Amniotic stem cell (primary cell): Measurements from ENCODE around the gene RPL10.
A peak's percentile ranks its signal among the peaks of the same experiment; 100 is the strongest.

Experiments
- DNase-seq: peaks from one replicate; lab custom pipeline; 2025; lab: John Stamatoyannopoulos, UW

The RPL10 gene

DNA sequence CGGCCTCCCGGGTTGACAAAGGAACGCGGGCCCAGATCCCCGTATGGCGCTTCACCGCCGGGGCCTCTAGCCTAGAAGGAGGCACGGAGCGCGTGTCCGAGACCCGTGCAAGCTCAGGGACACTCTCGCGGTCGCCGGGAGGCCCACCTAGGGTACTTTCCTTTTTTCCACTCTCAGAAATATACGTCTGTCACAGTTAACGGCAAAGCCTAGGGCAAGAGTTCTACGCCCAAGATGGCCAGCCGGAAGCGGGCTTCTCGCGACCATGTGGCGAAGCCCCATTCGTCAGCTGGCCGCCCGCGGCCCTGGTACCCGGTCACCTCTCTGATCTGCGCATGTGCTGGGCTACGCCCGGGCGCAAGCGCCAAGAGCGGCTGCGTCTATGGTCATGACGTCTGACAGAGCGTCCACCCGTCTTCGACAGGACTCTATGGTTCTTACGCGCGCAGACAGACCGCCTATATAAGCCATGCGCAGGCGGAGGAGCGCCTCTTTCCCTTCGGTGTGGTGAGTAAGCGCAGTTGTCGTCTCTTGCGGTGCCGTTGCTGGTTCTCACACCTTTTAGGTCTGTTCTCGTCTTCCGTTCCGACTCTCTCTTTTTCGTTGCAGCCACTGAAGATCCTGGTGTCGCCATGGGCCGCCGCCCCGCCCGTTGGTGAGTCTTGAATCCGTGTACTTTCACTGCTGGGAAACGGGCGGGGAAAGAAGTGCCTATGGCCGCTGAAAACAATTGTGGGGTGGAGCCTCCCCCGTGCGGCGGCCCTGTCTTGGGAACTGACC is at the start of gene RPL10:
Gene RPL10 (plus strand): TSS at position 490 of the 780 bp plus-strand sequence. CDS start 143 bp downstream, at position 633.
- peak; percentile 84 for DNase-seq

DNA sequence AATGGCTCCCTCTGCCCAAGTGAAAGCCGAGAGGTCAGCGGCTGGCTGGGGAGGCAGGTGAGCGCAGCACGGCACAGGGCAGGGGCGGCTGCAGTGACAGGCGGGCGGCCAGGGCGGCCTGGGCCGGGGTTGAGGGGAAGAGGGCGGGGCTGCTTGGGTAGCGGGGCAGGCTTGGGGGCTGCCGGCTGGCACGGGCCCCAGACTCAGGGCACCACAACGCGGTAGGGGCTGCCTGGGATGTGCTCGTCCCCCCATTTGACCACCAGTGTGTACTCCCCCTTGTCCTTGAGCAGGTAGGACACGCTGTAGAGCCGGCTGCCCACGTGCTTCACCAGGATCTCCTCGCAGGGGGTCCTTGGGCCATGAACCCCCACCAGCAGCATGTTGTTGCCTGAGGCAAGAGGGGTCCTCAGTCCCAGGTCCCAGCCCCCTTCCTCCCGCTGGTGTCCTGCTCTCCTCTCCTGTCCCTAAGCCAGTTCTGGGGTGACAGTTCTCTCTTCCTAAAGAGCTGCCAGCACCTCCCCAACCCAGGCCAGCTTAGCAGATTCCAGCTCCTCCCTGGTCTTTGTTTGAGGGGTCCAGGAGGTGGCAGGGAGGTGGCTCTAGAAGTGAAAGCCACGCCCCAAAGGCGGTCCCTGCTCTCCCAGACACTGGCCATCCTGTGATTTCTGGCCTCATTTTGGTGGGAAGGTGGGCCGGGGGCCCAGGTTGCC is 49.4 kb upstream of the RPL10 start:
- no peak for DNase-seq

DNA sequence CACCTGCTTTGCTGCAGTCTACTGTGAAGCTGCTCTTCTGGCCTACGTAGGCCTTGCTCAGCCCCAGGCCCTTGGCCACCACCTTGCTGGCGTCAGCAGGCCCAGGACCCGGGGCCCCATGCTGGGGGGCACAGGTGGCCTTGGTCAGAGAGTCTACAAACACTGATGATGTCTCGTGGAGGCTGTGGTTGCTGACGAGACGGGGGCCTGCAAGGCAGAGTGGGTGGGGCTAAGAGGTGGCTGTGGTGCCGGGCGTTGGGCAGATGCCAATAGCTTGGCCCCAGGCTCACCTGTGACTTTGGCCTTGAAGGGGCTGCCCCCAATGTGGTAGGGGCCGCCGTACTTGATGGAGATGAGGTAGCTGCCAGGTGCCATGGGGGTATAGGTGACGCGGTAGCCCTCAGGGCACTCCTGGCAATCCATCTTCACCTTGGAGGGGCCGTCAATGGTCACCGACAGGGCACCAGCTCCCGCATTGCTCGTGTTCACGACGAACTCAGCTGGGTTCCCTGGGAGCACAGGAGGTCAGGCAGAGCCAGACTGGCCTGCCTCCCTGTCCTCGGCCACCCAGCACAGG is 48.7 kb upstream of the RPL10 start:
- DNase-seq, result no peak

DNA sequence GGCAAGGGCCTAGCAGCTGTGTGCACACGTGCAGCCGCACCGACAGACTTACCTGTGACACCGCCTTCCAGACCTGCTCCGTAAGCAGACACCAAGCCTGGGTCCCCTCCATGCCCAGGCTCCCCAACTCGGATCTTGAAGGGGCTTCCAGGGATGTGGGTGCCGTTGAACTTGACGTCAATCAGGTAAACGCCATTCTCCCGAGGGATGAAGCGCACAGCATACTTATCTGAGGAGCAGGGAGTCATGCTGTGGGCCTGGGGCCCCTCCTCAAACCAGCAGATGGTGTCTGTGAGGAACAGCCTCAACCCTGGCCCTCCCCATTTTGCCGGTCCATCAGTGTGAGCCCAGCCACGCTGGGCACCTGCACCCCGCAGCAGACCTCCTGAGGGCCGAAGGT is 48.2 kb upstream of the RPL10 start:
- no peak for DNase-seq

DNA sequence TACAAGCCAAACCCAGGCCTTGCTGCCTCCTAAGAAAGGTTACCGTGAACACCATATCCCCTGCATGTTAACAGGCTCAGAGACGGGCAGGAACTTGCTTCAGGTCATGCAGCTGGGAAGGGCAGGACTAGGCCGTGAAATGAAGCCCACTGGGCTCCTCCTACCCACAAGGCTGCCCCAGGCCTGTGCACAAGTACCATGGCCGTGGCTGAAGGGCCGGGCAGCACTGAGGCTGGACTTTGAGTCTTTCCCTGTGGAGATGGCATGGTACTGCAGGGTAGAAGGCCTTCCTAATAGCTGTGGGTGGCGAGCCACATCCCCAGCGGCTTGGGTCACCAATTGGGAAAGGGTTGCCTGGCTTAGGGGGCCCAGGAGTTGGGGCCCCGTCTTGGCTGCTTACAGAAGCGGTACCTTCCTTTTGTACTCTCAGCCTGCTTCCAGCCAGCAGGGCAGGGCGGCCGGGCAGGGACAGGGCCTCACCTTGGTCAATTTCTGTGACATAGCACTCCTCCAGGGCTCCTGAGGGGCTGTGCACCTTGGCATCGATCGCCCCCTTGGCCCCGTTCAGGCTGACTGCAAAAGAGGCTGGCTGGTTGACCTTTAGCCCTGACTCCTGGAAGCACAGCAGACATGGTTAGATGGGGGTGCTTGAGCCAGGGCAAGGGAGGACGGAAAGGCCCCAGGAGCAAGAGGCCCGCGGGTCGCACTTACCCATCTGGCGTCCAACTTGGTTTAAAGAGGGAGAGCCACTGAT is 47.6 kb upstream of the RPL10 start:
- no peak for DNase-seq

DNA sequence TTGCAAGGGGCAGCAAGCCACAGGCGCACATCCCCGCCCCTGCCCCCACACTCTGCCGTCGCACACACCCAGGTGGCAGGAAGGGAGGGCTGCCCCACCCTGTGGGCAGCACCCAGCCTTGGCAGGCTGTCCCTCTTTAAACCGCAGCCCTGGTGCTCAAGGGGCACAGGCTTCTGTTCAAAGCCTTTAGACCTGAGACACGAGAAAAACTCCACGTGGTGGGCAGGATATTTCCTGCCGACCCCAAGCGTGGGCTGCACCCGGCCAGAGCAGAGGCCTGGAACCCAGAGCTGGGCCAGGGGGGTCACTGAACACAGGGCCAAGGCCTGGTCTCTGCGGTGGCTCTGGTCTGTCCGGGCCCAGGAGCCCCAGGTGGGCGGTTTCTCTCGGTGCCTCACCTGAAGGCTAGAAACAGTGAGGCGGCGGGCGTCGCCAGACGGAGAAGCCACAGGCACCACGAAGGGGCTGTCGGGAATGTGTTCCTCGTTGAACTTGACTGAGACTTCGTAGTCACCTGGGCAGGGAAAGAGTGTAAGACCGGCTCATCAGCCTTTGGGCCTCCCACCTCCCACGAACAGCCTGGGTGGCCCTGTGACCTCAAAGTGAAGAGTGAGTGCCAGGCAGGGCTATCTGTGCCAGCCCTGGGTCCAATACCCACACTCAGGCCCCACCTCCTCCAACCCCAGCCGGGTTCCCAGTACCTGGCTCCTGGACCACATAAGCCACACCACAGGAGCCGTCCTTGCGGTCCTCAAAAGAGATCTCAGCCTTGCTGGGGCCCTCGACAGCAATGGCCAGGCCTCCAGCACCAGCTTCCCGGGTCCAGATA is 46.8 kb upstream of the RPL10 start:
- no peak for DNase-seq

DNA sequence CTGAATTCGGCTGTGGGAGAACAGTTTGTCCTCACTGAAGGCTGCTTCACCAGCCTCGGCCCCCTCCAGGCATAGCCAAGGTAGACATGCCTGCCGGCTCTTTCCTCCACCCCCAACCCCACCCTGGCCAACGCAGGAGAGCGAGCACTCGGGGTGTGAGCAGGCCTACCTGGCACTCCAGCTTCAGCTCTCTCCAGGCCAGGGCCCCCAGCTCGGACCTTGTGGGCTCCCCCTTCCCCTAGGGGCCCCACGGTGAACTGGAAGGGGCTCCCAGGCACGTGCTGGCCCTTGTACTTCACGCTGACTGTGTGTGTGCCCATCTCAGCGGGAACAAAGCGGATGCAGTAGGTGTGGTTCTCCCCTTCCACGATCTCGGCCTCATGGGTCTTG is 46.2 kb upstream of the RPL10 start:
- DNase-seq, result no peak

DNA sequence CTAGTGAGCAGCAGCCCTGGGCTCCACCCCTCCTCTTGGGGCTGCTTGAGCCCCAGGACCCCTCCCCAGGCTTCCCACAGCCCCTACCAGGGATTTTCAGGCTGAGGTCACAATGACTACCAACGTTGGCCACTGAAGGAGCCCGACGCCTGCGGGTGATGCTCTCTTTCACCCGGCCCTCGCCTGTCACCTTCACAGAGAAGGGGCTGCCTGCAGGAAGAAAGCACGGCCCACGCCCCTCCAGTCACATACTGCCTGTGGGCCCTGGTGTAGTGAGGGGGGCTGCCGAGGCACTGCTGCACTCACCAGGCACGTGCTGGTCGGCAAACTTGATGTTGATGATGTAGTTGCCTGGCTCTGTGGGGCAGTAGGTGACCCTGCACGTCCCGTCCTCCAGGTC is 45.7 kb upstream of the RPL10 start:
- DNase-seq, result no peak

DNA sequence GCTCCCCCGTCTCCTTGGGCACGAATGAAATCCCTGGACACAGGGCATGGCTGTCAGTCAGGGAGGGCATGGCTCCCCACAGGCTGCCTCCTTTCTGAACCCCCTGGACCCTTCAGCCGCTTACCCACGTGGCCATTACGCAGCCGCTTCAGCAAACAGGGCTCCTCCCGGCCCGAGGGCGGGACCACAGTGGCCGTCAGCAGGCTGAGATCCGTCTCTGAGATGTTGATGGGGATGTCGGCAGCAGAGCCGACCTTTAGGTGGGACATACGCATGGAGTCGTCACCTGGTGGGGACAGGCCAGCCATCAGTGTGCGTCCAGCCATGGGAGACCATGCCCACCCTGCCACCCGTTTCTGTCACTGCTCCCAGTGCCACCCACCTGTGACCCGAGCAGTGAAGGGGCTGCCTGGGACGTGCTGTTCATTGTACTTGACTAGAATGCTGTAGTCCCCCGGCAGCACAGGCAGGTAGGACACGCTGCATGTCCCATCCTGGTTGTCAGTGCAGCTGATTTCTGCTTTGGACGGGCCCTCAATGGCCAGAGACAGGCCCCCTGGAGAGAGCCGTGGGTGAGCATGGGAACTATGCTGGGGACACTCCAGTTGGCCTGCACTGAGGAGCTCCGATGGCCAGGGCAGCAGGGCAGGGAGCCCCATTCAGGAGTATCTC is 44.9 kb upstream of the RPL10 start:
- DNase-seq, result no peak

DNA sequence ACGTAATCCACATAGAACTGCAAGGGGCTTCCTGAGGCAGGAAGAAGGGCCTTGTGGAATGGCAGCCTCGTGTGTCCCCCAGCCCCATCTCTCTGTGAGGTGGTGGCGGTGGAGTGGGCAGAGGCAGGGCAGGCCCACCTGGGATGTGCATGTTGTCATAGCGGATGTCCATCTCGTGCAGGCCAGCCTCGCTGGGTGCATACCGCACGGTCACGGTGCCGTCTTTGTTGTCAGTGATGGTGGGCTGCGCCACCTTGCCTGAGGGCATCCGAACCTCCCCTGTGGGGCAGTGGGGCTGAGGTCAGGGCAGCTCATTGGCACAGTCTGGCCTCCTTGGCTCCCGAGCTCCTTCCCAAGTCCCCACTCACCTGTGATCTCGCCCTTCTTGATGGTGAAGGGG is 44.2 kb upstream of the RPL10 start:
- DNase-seq, result no peak

DNA sequence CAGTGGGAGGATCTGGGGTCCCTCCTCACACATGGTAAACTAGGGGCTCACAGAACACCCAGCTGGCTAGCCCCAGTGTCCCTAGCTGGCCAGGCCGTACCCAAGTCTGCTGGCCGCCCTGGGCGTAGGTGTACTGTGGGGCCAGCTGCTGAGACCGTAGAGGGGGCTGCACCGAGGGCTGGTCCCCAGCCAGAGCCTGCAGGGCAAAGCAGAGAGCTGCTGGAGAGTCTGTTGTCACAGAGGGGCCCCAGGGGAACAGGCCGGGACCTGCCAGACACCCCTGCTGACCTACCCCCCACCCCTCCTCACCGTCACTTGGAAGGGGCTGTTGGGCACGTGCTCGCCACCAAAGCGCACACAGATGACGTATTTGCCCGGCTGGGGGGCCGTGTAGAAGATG is 43.7 kb upstream of the RPL10 start:
- DNase-seq, result no peak

DNA sequence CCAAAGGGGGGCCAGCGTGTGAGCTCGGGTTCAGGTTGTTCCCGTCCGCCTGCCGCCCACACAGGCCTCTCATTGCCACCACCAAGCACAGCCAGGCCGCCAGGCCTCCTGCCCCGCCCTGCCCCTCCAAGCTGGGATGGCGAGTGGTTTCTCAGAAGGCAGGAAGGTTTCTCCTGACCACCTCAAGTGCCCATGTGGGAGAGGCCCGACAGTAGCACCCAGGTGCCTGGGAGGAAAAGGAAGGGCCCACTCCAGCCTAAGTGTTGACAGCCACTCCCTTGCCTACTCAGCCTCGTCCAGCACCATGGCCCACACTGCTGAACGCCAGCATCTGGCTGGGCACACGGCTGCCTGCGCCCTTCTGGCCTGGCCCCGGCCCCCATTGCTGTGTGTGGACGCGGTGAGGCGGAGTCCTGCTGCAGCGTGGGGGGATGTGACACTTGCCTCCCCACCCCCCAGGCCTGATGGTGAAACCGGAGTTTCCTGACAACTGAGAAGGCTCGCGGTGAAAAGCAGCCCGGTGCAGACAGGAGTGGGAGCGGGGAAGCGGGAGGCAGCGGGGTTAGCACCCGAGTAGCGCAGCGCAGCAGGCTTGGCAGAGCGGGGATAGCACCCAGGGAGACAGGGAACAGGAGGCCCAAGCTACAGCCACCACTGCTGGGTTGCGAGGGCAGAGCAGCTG is 42.9 kb upstream of the RPL10 start:
- DNase-seq, result no peak

DNA sequence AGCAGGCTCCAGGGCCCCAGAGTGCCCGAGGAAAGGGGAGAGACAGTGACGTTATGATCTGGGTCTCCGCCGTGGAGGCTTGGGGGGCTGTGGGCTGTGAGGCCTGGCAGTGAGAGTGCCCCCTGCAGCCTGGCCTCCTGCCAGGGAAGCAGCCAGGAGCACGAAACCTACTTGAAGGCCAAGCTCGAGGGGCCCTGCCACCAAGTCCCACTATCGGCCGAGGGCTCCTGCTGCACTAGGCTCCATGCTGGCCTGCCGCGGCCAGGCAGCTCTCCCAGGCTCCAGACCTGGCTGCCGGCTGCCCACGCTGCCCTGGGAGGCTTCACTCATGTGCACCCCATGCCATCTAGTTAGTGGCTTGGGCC is 42.4 kb upstream of the RPL10 start:
- no peak for DNase-seq

DNA sequence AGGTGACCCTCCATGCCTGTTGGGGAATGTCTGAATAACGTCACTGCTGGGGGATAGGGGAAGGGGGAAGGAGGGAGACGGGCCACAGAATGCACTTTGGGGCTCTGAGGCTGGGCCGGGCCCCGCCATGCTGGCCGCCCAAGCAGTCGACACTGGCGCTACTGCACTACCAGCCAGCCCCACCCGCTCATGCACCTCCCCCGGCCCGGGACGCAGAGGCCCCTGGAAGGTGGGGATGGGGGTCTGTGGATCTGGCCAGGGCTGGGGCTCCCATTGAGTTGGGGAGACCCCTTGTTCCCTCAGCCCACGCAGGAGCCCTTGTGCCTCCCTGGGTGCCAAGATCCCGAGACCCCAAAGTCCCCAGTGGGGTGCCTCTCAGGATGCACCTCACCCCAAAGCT is 41.6 kb upstream of the RPL10 start:
- no peak for DNase-seq

DNA sequence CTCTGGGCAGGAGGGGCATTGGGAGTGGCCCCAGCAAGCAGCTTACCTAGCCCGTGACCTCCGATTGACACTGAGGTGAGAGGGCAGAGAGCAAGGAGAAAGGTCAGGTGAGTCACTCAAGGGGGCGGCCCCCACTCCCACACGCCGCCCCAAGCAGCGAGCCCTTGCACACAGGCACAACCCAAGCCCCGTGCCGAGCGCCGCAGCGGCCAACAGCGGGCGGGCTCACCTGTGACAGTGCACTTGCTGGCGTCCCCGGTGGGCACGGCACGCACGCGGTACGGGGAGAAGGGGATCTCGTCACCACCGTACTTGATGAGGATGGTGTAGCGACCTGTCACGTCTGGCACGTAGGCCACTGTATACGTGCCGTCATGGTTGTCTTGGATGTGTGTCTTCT is 41.0 kb upstream of the RPL10 start:
- DNase-seq, result no peak

DNA sequence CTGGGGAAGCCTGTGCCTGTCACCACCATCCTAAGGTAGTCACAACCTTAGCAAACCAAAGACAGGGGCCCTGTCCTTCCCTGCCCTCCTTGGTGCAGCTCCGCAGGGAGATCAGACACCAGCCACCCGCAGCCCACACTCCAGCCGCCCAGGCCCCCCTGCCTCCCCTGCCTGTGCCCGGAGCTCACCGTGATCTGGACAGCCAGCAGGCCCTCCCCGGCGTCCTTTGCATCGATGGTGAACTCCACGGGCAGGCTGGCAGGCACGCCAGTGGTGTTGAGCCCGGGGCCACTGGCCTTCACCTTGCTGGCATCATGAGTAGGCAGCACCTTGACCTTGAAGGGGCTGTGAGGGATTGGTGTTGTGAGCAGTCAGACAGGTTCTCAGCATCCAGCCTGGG is 40.2 kb upstream of the RPL10 start:
- no peak for DNase-seq

DNA sequence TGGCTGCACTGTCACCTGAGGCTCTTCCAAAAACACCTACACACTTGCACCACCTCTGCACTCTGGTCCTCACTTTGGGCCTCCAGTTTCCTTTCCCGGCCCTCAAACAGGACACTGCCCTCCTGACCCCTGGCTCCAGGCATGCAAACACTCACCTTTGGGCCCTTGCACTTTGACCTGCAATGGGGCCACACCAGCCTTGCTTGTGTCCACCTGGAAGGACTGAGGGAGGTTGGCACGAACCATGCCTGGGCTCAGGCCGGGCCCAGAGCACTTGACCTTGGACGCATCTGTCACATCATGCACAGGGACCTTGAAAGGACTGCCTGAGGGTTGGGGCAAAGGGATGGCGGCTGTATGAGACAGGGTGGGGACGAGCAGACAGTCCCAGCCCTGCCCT is 39.3 kb upstream of the RPL10 start:
- DNase-seq, result no peak

DNA sequence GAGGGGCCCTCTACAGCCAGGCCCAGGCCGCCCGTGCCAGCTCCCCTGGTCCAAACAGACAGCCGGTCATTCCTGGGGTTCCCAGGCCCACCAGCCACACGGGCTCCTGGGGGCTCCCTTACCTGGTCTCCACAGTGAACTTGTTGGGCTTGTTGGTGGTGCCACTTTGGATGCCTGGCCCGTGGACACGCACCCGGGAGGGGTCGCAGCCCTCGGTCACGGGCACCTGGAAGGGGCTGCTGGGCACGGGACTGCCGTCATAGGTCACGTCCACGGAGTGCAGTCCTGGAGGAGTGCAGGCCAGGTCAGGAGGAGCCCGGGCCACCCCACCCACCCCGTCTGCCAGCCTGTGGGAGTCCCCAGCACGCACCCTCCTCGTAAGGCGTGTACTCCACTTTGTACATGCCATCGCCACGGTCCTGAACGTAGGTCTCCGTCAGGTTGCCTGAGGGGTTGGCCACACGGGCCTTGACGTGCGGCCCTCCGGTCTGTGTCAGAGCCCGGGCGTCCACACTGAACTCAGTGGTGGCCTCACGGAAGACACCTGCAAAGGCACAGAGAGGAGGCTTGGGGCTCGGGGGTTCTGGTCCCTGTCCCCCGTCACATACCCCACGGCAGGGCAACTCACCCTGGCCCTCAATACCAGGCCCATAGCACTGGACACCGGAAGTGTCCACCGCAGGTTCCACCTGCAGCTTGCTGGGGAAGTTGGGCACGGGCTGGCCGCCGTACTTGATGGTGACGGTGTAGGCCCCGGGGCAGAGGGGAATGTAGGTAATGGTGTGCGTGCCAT is 38.6 kb upstream of the RPL10 start:
- DNase-seq, result no peak

DNA sequence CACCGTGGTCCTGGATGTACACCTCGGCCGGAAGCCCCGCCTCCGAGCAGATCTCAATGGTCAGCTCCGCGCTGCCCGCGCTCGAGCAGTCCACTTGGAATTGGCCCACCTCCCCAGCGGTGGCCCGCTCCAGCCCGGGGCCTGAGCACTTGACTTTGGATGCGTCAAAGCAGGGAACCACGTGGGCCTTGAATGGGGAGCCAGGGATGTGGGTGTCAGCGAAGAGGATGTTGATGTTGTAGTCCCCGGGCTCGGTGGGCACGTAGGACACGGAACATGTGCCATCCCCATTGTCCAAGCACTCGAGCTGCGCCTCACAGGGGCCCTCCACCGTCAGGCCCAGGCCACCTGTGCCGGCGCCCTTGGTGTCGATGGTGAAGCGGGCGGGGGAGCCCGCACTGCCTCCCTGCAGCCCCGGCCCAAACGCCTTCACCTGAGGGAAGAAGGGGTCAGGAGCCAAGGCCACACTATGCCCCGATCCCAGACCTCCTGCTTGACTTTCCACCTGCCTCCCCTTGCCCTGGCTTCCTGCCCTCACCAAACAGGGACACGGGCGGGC is 37.9 kb upstream of the RPL10 start:
- no peak for DNase-seq
